Right ventricle myocardium superior (tissue), 1 donor: Measurements from ENCODE around the gene MVD. TPM values are rescaled to one million over a fixed set of nuclear protein-coding genes. Genes with fewer than 3 reads are reported as not detected.

Experiments used
- ATAC-seq: fragments of 200-7000 bp; cut with Tn5 transposase; one replicate; pipeline ENCODE4 v1.9.1; 2020; ENCODE audit warnings: mild to moderate bottlenecking; ENCODE audit not compliant: poor library complexity
- DNase-seq: peaks from one replicate; pipeline ENCODE4 v3.0.0-alpha.2; 2020
- intact Hi-C: fragments of 100-400 bp; cut with DNase I; formaldehyde crosslinking; loops from one replicate; pipeline ENCODE4 v1.11.2; 2022
- total RNA-seq: library from RNA; stranded (reverse); fragmentation: NEBNext Ultra II Directional; extraction: Animal tissue kit (Norgen Biotek cat#: 25700); gene quantifications from one replicate; pipeline ENCODE4 v1.2.1, GENCODE V29; 2021
- donor health status: DM: no; HTN: yes; CAD: no; lungs with severe emphysema.

Gene MVD
- total RNA-seq, 1 donor from 2014 or later: 21.9 TPM

DNA sequence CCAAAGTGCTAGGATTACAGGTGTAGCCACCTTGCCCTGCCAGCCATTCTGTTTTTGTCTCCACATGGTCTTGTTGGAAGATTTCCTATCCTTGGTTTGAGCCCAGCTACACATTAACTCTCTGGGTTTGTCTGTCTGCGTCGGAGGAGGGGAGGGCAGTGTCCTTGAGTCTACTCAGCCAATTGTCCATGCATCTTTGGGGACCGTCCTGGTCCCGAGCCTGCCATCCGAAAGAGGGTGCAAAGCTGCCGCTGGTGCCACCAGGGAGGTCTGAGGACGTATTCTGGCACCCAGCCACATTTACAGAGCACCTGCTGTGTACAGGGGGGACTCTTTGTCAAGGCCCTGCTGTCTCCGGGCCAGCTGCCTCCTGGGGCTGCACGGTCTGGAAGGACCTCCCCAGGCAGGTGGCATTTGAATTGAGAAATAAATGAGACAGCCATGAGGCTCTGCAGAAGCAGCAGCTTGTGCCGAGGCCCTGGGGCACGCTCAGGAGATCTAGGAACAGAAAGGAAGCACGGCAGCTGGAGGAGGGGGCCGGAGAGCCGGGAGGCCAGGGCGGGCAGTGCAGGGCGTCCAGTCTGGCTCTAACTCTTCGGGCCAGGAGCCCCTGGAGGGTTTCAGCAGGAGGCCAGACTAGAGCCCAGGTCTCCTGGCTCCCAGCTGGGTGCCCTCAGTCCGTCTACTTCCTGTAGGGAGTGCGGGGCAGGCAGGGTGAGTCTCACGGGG is 13.5 kb downstream of the MVD start:
- DNase-seq: no peak
- no peak for ATAC-seq
- intact Hi-C loops: no loop called here

DNA sequence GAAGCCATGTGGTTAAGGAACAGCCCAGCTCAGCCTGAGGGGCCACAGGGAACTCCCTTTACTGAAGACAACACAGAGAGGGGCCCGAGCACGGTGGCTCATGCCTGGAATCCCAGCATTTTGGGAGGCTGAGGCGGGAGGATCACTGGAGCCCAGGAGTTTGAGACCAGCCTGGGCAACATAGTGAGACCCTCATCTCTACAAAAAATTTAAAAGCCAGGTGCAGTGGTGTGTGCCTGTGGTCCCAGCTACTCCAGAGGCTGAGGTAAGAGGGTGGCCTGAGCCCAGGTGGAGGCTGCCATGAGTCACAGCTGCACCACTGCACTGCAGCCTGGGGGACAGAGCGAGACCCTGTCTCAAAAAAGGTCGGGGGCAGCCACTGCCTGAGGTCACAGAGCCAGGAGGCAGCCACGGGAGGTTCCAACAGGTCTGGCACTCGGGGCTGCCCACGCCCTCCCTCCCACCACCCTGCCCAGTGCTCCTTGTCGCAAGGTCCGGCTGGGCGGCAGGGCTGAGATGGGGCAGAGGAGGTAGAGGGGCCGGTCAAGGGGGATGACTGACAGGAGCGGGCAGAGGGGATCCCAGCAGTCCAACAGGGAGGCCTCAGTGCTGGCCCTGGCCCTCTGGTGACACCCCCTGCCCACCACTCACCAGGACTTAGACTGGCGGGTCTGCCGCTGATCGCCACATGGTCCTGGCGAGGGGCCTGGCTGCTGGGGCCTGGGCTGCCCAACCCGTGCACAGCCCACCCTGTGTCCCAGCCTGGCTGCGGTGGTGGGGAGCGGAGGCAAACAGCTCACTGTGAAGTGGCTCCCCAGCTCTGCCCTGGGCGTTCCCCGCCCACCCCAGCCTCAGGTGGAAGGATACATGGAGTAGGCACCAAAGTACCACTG is 15.5 kb downstream of the MVD start:
- intact Hi-C loops: no loop called here

DNA sequence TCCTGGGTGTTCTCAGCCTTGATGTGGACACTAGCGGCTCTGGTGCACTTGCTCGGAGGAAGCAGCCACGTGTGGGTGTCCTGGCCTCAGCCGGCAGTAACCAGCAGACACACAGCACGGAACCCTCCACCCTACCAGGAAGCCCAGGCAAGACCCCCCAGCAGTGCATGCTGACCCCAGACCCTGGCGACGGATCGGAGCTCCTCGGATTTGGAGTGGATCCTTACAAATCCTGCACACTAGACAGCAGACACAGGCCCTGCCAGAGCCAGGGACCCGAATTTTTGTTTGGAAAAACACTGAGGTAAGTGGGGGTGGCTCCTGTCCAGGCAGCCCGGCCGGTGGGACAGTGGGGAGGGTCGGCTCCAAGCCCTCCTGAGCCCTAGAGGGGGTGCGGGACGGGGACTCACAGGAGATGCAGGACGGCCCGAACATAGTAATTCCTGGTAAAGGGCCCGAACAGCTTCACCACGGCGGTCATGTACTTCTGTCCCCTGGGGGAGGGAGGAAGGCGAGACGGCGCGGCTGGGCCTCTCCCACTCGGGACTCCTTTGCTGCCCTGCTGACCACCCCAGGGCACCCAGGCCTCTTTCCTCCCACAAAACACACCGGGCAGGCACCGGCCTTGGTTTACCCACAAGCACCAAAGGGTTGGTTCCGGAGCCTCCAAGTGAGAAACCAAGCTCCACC is 16.4 kb downstream of the MVD start:
- ATAC-seq: no peak

More for the DNA sequence above, 15.5 kb downstream of the MVD start:
- no peak for ATAC-seq
- DNase-seq: no peak

DNA sequence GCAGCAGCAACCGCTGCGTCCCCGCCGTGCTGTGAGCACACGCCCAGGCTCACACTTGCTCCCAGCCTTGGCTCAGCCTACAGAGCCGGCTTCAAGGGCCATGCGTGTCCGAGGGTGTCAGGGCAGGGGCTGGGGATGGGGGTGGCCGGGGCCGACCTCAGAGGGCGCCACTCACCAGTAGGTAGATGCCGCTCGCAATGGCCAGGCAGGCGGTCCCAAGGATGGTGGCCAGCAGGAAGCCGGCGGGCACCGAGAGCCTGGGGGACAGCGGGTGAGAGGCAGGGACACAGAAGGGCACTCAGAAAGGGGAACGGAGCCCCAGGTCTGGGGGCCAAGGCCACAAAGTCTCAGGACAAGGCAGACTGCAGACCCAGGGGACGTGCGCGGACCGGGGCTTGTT is 16.9 kb downstream of the MVD start:
- no peak for ATAC-seq
- no peak for DNase-seq
- intact Hi-C loops: no loop called here

More for the DNA sequence above, 16.4 kb downstream of the MVD start:
- DNase-seq: no peak
- intact Hi-C loops: no loop called here

DNA sequence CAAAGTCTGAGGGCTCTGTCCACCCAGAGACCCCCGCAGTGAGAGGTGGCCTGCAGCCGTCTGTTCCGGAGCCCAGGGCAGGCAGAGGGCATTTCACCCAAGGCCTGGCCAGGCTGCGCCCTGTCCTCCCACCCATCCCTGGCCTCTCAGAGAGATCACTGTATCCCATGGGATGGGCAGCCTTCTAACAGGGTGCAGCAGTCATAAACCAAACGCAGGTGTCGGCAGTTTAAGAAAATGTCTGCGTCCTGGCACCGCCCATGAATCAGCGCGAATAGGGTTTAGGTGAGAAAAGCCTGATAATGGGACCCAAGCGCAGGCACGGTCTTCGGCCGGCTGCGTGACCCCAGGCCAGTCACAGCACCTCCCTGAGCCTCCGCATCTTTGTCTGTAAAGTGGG is 17.4 kb downstream of the MVD start:
- ATAC-seq: no peak
- intact Hi-C loops: no loop called here
- DNase-seq: no peak

DNA sequence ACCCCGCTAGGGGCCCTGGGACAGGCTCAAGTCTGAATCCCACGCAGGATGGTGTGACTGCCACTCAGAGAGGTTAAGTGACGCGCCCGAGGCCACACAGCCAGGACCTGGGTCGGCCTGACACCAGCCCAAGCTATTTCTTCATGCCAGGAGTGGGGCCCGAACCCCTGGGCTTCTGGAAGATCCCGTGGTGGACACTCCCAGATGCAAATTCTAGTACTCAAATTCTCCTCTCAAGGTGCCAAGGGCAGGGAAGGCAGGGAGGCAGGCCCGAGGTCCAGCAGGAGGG is 19.3 kb downstream of the MVD start:
- ATAC-seq (no peak), DNase-seq (no peak)
- intact Hi-C loops: no loop called here

DNA sequence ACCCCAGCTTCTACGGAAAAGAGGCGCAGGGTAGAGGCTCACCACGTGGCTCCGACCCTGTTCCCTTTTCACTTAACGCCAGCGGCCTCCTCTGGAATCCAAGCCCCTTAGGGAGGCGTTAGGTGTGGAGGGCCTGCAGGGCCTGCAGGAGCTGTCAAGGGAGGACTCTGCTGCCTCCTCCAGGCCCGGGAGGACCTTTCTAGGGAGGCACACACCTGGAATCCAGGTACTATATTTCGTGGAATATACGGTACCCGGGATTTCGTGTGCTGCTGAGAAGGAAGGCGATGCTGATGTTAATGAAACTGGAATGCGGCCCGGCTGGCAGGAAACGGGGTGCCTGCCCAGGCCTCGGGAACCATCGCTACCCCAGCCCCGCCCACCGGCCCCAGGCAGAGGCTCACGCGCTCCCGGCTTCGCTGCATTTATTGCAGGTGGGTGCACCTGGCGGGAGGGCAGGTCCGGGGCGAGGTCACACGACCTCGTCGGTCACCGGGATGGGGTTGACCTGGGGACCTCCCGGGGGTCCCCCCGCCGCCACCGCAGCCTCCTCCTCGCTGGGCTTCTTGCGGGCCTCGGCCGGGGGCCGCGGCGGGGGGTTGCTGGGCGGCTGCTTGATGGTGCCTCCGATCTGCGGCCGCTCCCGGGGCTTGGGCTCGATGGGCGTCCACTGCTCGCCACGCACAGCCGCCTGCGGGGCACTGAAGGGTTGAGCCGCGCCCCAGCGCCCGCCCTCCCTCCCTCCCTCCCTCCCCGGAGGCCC is 19.8 kb downstream of the MVD start:
- intact Hi-C loops: no loop called here
- DNase-seq (no peak), ATAC-seq (no peak)

DNA sequence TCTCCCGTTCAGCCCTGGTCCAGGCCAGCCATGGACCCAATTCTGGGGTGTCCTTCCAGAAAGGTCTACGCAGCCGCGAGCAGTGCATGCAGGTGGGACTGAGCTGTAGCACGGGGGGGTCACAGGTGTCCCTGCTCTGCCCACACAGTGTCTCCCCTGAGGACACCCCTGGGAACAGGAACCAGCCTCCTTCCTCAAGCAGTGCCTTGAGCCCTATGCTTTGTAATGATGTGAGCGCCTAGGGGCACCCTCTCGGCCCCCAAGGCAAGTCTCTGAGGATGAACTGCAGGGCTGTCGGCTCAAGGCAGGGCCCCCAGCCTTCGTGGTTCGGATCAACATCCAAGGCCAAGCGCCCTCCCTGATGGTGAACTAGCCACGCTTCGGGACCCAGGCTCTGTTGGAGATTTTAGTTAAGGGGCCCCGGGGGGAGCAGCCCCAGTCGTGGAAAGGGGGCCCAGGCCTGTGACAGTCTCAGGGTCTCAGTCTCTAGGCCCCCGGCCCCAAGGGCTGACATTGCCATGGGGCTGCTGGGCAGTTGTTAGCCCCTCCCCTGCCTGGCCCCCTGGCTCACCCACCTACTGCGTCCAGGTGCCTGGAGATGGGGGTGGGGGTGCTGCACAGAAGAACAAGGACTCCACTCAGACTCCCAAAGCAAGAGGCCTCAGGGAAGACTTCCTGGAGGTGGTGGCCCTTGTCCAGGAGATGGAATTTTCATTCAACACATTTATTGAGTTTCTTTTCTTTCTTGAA is 22.2 kb downstream of the MVD start:
- intact Hi-C loops: no loop called here
- ATAC-seq: no peak
- no peak for DNase-seq

DNA sequence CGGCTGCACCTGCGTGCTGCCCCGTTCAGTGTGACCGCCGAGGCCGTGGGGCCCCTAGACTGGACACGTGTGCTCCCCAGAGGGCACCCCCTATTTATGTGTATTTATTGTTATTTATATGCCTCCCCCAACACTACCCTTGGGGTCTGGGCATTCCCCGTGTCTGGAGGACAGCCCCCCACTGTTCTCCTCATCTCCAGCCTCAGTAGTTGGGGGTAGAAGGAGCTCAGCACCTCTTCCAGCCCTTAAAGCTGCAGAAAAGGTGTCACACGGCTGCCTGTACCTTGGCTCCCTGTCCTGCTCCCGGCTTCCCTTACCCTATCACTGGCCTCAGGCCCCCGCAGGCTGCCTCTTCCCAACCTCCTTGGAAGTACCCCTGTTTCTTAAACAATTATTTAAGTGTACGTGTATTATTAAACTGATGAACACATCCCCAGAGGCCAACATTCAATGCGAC is 22.8 kb downstream of the MVD start:
- DNase-seq (no peak), ATAC-seq (no peak)
- intact Hi-C loops: no loop called here

DNA sequence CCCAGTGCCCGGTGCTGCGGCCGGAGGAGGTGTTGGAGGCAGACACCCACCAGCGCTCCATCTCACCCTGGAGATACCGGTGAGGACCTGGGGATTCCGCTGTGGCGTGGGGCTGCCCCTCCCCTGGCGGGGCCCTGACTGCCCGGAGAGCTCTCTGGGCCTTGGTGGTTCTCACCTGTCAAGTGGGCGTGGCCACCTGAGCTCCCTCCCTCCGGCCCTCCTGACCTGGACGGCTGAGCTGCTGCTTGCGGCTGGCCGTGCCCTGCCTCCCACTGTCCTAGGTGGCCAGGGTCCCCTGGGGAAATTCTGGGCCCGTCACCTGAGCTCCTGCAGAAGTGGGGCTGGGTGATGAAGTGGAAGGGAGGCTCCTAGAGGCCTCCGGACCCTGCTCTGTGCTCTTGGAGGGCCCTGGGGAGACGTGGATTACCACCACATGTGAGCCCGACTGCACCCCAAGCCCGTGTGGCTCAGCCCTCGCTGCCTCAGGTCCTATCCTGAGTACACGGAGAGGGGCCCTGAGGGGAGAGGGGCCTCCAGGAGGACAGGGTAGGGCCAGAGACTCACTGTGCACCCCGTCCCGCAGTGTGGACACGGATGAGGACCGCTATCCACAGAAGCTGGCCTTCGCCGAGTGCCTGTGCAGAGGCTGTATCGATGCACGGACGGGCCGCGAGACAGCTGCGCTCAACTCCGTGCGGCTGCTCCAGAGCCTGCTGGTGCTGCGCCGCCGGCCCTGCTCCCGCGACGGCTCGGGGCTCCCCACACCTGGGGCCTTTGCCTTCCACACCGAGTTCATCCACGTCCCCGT is 23.5 kb downstream of the MVD start:
- ATAC-seq: no peak
- intact Hi-C loops: no loop called here
- DNase-seq: no peak

DNA sequence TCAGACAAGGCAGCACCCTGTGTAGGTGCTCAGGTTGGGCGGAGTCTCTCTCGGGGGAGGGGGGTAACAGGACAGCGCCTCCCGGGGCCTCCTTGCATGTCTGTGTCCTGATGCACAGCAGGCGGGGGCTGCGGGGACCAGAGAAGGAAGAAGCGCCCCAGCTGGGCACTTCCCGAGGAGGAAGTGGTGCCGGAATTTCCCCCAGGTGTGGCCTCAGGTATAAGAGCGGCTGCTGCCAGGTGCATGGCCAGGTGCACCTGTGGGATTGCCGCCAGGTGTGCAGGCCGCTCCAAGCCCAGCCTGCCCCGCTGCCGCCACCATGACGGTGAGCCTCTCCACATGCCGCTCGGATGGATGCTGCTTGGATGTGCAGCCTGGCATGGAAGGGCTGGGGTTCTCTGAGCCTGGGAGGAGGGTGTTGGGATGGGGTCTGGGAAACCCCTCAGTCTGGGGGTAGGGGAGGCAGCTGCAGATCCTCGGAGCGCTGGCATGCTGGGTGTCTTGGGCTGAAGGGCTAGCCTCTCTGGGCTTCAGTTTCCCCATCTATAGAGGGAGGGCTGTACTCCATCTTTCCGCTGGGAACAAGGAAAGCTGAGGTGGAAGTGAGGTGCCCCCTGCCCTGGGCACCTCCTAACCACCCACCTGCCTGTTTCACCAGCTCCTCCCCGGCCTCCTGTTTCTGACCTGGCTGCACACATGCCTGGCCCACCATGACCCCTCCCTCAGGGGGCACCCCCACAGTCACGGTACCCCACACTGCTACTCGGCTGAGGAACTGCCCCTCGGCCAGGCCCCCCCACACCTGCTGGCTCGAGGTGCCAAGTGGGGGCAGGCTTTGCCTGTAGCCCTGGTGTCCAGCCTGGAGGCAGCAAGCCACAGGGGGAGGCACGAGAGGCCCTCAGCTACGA is 24.3 kb downstream of the MVD start, which contains the start of gene IL17C:
IL17C (plus strand) TSS at position 250 of the 908 bp plus-strand sequence; CDS start at position 320, 70 bp downstream.
- intact Hi-C loops: no loop called here
- no peak for DNase-seq
- no peak for ATAC-seq

DNA sequence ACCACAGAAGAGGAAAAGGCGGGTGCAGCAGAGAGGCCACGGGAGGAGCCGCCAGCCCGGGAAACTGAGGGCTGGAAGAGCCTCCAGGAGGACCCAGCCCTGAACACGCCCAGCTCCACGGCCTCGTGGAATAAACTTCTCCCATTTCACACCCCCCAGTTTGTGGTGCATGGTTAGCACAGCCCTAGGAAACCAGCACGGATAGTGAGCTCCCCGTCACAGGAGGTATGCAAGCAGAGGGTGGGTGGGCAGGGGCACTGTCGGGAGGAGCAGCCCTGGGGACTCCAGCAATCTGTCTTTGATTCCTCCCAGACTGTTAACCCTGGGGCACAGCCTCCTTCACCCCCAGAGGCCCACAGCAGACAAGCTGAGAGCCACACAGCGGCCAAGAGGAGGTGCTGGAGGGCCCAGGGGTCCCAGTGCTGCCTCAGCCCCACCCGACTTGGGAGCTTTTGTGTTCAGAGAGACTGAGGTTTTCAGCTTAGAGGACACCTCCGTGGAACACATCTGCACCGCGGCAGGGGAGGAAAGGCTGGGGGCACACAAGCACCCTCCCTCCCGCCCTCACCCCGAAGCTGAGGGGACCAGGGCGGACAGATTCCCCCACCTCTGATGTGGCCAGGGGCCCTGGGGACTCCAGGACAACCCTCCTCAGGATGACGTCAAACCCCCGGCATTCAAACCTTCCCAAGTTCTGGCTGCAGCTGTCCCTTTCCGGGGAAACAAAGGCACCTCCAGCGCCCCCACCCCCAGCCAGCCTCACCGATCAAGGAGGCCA is 26.2 kb downstream of the MVD start:
- ATAC-seq (no peak), DNase-seq (no peak)
- intact Hi-C loops: no loop called here

DNA sequence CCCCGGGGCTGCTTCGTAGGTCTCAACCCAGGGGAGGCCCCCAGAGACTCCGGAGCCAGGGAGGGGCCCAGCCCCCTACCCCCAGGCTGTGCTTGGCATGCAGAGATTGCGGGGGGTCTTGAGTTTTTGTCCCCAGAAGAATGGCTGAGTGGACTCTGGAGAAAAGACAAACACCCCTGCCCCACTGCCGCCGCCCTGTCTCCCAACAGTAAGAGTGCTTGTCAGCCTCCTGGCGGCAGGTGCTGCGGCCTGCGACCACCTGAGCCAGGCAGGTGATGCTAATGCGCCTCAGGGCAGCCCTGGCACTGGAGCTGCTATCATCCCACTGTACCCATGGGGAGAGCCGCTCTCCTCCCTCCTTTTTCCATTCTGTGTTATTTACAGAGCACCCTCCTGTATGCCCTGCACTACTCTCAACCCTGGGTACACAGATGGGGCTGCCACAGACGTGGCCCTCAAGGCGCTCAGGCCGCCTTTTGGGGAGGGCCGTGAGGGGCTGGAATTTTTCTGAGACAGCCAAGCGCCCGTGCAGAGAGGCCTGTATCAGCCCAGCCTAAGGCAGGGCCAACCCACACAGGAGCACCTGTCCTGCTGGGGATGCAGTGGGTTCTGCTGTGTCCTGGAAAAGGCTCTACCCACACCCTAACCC is 27.1 kb downstream of the MVD start:
- no peak for DNase-seq
- intact Hi-C loops: no loop called here
- no peak for ATAC-seq

DNA sequence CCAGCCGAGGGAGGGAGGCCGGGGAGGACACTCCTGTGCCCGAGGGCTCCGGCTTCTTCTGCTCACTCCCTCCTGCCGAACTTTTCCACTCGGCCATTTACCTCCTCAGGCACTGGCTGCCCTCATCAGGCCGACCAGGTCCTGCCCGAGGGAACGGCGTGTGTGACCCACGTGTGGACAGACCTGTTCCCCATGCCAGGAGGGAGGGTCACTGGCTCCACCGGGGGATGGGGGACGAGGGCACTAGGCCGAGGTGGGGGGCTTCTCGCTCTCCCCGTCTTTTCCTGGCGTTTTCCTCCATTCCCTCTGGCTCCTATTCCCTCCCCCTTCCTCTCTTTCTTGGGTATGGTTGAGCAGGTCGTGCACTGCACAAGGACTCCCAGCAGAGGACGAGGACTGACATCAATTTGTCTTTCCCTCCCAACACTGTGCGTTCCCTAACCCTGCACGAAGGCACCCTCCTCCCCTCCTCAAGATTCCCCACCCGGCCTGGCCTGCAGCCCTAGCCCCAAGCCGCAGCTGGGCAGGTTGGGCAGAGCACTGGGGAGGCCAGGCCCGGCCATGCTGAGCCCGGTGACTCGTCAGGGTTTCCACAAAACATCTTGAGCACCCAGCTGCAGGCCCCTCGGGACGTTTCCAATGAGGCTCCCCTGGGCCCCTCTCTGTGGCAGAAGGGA is 27.8 kb downstream of the MVD start:
- DNase-seq (no peak), ATAC-seq (no peak)
- intact Hi-C loops: no loop called here
